Osteocyte (in vitro differentiated cells): Measurements from ENCODE around the gene OSBPL6. TPM values are rescaled to one million over a fixed set of nuclear protein-coding genes. Genes with fewer than 3 reads are reported as not detected.
"Not testable (repeated sequence)": the region's sequence is repeated elsewhere in the genome, so short reads cannot be mapped to it uniquely, and the experiment has no call there.

Experiments used
- DNase-seq: peaks from one replicate; pipeline ENCODE4 v3.0.0; 2021; ENCODE audit warnings: mixed read lengths; ENCODE audit not compliant: unreplicated experiment; ENCODE audit errors: extremely low spot score
- H3K27ac Mint-ChIP-seq: one replicate; pipeline ENCODE4 v1.8.0; 2021; ENCODE audit warnings: mild to moderate bottlenecking, mixed read lengths; ENCODE audit not compliant: unreplicated experiment
- H3K27me3 Mint-ChIP-seq: one replicate; pipeline ENCODE4 v1.8.0; 2021; ENCODE audit warnings: mixed read lengths; ENCODE audit not compliant: unreplicated experiment
- H3K36me3 Mint-ChIP-seq: one replicate; pipeline ENCODE4 v1.8.0; 2021; ENCODE audit warnings: mixed read lengths; ENCODE audit not compliant: unreplicated experiment
- H3K4me1 Mint-ChIP-seq: one replicate; pipeline ENCODE4 v1.8.0; 2021; ENCODE audit warnings: mixed read lengths; ENCODE audit not compliant: unreplicated experiment
- H3K4me3 Mint-ChIP-seq: one replicate; pipeline ENCODE4 v1.8.0; 2021; ENCODE audit warnings: mild to moderate bottlenecking, moderate library complexity, mixed read lengths; ENCODE audit not compliant: unreplicated experiment
- H3K9me3 Mint-ChIP-seq: one replicate; pipeline ENCODE4 v1.8.0; 2021; ENCODE audit warnings: mixed read lengths; ENCODE audit not compliant: unreplicated experiment
- CTCF ChIP-seq: fragments of 200-600 bp; sonication (generic); IDR thresholded peaks from 2 replicates; pipeline ENCODE4 v1.5.0; 2021; ENCODE audit warnings: antibody characterized with exemption, mild to moderate bottlenecking, moderate library complexity
- total RNA-seq: library from RNA; stranded (reverse); gene quantifications from 2 replicates; pipeline ENCODE4 v1.2.1, GENCODE V29; 2021

OSBPL6 gene
- total RNA-seq, 1 donor from 2014 or later = 3.9 TPM

- H3K27ac Mint-ChIP-seq = no peak overlapping the region
- no peak for TF ChIP-seq CTCF
- H3K27me3 Mint-ChIP-seq = peaks cover 10% of the 10 kb centered on the region
- no peaks in the 10 kb centered on the region for H3K9me3 Mint-ChIP-seq
- H3K4me3 Mint-ChIP-seq = no peak overlapping the region
- no peak for DNase-seq
- H3K4me1 Mint-ChIP-seq = peaks cover 2% of the 10 kb centered on the region
- H3K36me3 Mint-ChIP-seq = no peaks in the 10 kb centered on the region
These were observed 30.4 kb upstream of the OSBPL6 start for GRCh38 chr2:178163911-178164310.

- Mint-ChIP-seq H3K27me3 (peaks cover 3% of the 10 kb centered on the region), H3K27ac (no peak overlapping the region), H3K9me3 (no peaks in the 10 kb centered on the region), H3K4me1 (no peaks in the 10 kb centered on the region), H3K36me3 (no peaks in the 10 kb centered on the region), H3K4me3 (no peak overlapping the region)
- DNase-seq = no peak
- no peak for TF ChIP-seq CTCF
These were observed 20.7 kb upstream of the OSBPL6 start for GRCh38 chr2:178173657-178174056.

GRCh38 chr2:178177066-178177679 is 17.1 kb upstream of the OSBPL6 start:
- peaks cover 3% of the 10 kb centered on the region for H3K27me3 Mint-ChIP-seq
- H3K27ac Mint-ChIP-seq = no peak overlapping the region
- no peaks in the 10 kb centered on the region for H3K36me3 Mint-ChIP-seq
- H3K4me1 Mint-ChIP-seq = no peaks in the 10 kb centered on the region
- DNase-seq = no peak
- no peaks in the 10 kb centered on the region for H3K9me3 Mint-ChIP-seq
- TF ChIP-seq CTCF = no peak
- no peak overlapping the region for H3K4me3 Mint-ChIP-seq

- not testable (repeated sequence) for H3K4me3 Mint-ChIP-seq
These were observed 13.7 kb upstream of the OSBPL6 start for GRCh38 chr2:178180648-178181047.

GRCh38 chr2:178187861-178188260 is 6.5 kb upstream of the OSBPL6 start:
- DNase-seq = no peak
- H3K9me3 Mint-ChIP-seq = no peaks in the 10 kb centered on the region
- TF ChIP-seq CTCF = no peak
- H3K36me3 Mint-ChIP-seq = no peaks in the 10 kb centered on the region
- no peak overlapping the region for H3K27ac Mint-ChIP-seq
- H3K27me3 Mint-ChIP-seq = peaks cover 25% of the 10 kb centered on the region
- no peaks in the 10 kb centered on the region for H3K4me1 Mint-ChIP-seq
- H3K4me3 Mint-ChIP-seq = no peak overlapping the region

More at GRCh38 chr2:178180648-178181047, 13.7 kb upstream of the OSBPL6 start:
- H3K27me3 Mint-ChIP-seq = peaks cover 17% of the 10 kb centered on the region
- not testable (repeated sequence) for H3K9me3 Mint-ChIP-seq, DNase-seq, H3K36me3 Mint-ChIP-seq, H3K27ac Mint-ChIP-seq, H3K4me1 Mint-ChIP-seq
